ENCODE measurements around the gene YIPF5. TPM values are rescaled to one million over a fixed set of nuclear protein-coding genes. Genes with fewer than 3 reads are reported as not detected.

YIPF5 gene
- total RNA-seq, 2 experiments from 2014 or later, result 57.6 to 64.8 TPM

DNA sequence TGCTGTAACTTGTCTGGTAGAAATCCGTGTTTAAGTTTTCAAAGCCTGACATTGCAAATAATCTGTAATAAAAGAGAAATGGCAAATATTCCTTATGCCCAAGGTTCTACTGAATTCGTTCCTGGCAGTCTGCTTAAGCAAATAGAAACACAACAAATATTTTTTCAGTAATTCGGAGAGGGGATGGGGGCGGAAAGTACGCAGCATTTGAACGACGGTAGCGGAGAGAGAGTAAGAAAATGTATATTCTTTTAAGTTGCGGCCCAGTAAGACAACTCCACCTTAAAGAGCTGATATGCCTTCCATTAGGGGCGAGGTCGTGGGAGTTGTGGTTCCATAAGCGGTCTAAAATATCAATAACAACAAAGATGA is 569 bp downstream of the YIPF5 start:
- no peak for DNase-seq
- H3K27ac ChIP-seq (ENCODE audit: low read depth in 1 of 2, low read length in 2 of 2), result peak overlapping the region; percentile 91
- Mint-ChIP-seq H3K4me1 (ENCODE audit: low read depth) (peaks cover 54% of the 10 kb centered on the region), H3K27me3 (no peaks in the 10 kb centered on the region), H3K4me3 (peak overlapping the region; percentile 95), H3K9me3 (no peaks in the 10 kb centered on the region), H3K27ac (peak overlapping the region; percentile 95), H3K36me3 (ENCODE audit: low read depth) (peaks cover 55% of the 10 kb centered on the region)
- peaks cover 27% of the 10 kb centered on the region for H3K36me3 ChIP-seq (ENCODE audit: insufficient read depth, low read length)
- CTCF ChIA-PET, result interaction anchor here (0.7 to 1.9 kb wide), 7 partner anchors 10 to 34 kb away, joined by 3 to 10 read pairs (median 5); no protein-coding TSS in a partner anchor
- H3K4me1 ChIP-seq (ENCODE audit: insufficient read depth, low read length), result peaks cover 11% of the 10 kb centered on the region
- TF ChIP-seq, protein P1, sequence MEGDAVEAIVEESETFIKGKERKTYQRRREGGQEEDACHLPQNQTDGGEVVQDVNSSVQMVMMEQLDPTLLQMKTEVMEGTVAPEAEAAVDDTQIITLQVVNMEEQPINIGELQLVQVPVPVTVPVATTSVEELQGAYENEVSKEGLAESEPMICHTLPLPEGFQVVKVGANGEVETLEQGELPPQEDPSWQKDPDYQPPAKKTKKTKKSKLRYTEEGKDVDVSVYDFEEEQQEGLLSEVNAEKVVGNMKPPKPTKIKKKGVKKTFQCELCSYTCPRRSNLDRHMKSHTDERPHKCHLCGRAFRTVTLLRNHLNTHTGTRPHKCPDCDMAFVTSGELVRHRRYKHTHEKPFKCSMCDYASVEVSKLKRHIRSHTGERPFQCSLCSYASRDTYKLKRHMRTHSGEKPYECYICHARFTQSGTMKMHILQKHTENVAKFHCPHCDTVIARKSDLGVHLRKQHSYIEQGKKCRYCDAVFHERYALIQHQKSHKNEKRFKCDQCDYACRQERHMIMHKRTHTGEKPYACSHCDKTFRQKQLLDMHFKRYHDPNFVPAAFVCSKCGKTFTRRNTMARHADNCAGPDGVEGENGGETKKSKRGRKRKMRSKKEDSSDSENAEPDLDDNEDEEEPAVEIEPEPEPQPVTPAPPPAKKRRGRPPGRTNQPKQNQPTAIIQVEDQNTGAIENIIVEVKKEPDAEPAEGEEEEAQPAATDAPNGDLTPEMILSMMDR (IDR thresholded peaks at IDR 0.05), result no peak
- intact Hi-C loops (cut with DNase I, micrococcal nuclease), result loop anchor here (1.0 to 5.0 kb wide), 4 partner anchors 15 to 1403 kb away; no protein-coding TSS in a partner anchor
- H3K27me3 ChIP-seq (ENCODE audit: control insufficient read depth in 1 of 2, insufficient read depth in 2 of 2, low read length in 2 of 2), result no peaks in the 10 kb centered on the region
- ATAC-seq (ENCODE audit: poor library complexity), result peak; percentile 2
- no peaks in the 10 kb centered on the region for H3K9me3 ChIP-seq (ENCODE audit: control insufficient read depth in 1 of 2, insufficient read depth in 1 of 2, low read length in 2 of 2)
- POLR2A ChIA-PET, result interaction anchor here (0.7 to 4.4 kb wide), 9 partner anchors 9 to 1167 kb away, joined by 3 to 115 read pairs (median 5); partner anchors contain the start of gene NR3C1
- peak overlapping the region; percentile 79 for H3K4me3 ChIP-seq (ENCODE audit: low read length)

DNA sequence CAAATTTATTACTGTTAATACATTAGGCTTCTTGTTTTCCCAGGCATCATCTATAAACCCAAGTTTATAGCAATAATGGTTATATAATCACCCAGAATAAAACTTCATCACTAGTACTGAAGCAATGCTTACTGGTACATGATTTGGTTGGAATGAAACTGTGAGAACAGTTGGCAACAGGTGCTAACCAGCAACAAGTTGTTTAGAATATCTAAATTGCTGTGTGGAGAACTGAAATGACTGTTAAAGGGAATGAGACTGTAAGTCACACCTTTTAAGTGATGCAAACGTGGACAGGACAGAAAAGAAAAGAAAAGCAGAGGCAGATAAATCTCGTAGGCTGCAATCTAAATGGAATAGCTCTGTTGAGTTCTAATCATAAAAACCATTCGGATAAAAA is 2.5 kb downstream of the YIPF5 start:
- Histone ChIP-seq H3K27ac (ENCODE audit: low read depth in 1 of 2, low read length in 2 of 2) (no peak overlapping the region), H3K4me3 (ENCODE audit: low read length) (no peak overlapping the region), H3K36me3 (ENCODE audit: insufficient read depth, low read length) (peaks cover 46% of the 10 kb centered on the region), H3K9me3 (ENCODE audit: control insufficient read depth in 1 of 2, insufficient read depth in 1 of 2, low read length in 2 of 2) (no peaks in the 10 kb centered on the region), H3K27me3 (ENCODE audit: control insufficient read depth in 1 of 2, insufficient read depth in 2 of 2, low read length in 2 of 2) (no peaks in the 10 kb centered on the region), H3K4me1 (ENCODE audit: insufficient read depth, low read length) (peaks cover 11% of the 10 kb centered on the region)
- ATAC-seq (ENCODE audit: poor library complexity), result no peak
- Mint-ChIP-seq H3K4me3 (peak overlapping the region; percentile 95), H3K27me3 (no peaks in the 10 kb centered on the region), H3K9me3 (no peaks in the 10 kb centered on the region), H3K4me1 (ENCODE audit: low read depth) (peaks cover 59% of the 10 kb centered on the region), H3K27ac (peak overlapping the region; percentile 95), H3K36me3 (ENCODE audit: low read depth) (peaks cover 73% of the 10 kb centered on the region)
- intact Hi-C loops (cut with DNase I, micrococcal nuclease), result loop anchor here in 1 of 2 experiments (5.0 kb wide), 1 partner anchor 761 kb away; no protein-coding TSS in a partner anchor
- ChIA-PET POLR2A (no interaction called here), CTCF (interaction anchor here (0.9 kb wide), 1 partner anchor 23 kb away, joined by 3 read pairs; no protein-coding TSS in a partner anchor)
- DNase-seq, result no peak
- TF ChIP-seq, protein P1 (IDR thresholded peaks at IDR 0.05), result no peak

DNA sequence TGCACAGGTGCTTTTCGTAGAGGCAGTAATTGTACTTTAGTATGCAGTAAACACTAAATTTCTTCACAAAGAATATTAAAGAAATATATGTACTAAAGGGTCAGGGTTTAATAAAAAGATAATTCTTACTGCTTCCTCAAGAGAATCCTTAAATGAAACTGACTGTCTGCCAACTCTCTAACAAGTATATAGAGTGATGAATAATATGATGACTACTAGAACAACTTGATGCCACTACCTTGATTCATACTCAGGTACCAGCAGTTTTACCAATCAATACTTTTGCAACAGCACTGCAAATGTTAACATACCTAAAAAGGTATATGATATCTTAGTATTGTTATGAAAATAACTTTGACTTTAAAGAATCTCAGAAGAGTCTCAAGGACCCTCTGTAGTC is 3.8 kb downstream of the YIPF5 start:
- Histone ChIP-seq H3K36me3 (ENCODE audit: insufficient read depth, low read length) (peaks cover 59% of the 10 kb centered on the region), H3K4me1 (ENCODE audit: insufficient read depth, low read length) (peaks cover 11% of the 10 kb centered on the region), H3K27me3 (ENCODE audit: control insufficient read depth in 1 of 2, insufficient read depth in 2 of 2, low read length in 2 of 2) (no peaks in the 10 kb centered on the region), H3K4me3 (ENCODE audit: low read length) (no peak overlapping the region), H3K9me3 (ENCODE audit: control insufficient read depth in 1 of 2, insufficient read depth in 1 of 2, low read length in 2 of 2) (no peaks in the 10 kb centered on the region), H3K27ac (ENCODE audit: low read depth in 1 of 2, low read length in 2 of 2) (no peak overlapping the region)
- Mint-ChIP-seq H3K36me3 (ENCODE audit: low read depth) (peaks cover 86% of the 10 kb centered on the region), H3K9me3 (no peaks in the 10 kb centered on the region), H3K27ac (peak overlapping the region; percentile 95), H3K27me3 (no peaks in the 10 kb centered on the region), H3K4me1 (ENCODE audit: low read depth) (peaks cover 59% of the 10 kb centered on the region), H3K4me3 (no peak overlapping the region)
- ATAC-seq (ENCODE audit: poor library complexity), result no peak
- CTCF ChIA-PET, result interaction anchor here (0.6 kb wide), 1 partner anchor 1454 kb away, joined by 3 read pairs; no protein-coding TSS in a partner anchor
- intact Hi-C loops (cut with DNase I, micrococcal nuclease), result loop anchor here in 1 of 2 experiments (5.0 kb wide), 1 partner anchor 759 kb away; no protein-coding TSS in a partner anchor
- TF ChIP-seq, protein P1 (IDR thresholded peaks at IDR 0.05), result no peak
- POLR2A ChIA-PET, result interaction anchor here (1.2 kb wide), 1 partner anchor 25 kb away, joined by 4 read pairs; no protein-coding TSS in a partner anchor
- no peak for DNase-seq

All from CD4-positive, alpha-beta T cell (primary cell).